ENCODE data around the gene JPH4.
A peak's percentile ranks its signal among the peaks of the same experiment; 100 is the strongest.
"Not testable (repeated sequence)": the region's sequence is repeated elsewhere in the genome, so short reads cannot be mapped to it uniquely, and the experiment has no call there.

The JPH4 gene

DNA sequence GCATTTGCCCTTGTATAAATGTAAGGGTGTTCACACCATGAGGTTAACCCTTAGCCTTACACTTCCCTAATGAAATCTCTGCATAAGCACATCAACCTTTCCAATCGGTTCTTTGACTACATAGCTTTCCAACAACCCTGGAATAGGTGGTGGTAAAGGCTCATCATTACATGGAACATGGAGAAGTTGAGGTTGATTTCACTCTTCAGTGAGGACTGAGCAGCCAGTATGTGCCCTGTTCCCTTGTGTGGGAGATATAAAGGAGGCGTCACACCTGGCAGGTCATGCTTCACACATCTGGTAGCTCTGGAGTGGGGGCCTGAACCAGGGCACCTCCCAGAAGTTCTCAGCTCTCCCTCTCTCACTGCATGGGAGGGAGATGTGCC lies 21.7 kb upstream of the JPH4 start:
- Histone ChIP-seq H3K36me3 (no peaks in the 10 kb centered on the region), H3K27ac (no peak overlapping the region), H4K20me1 (no peaks in the 10 kb centered on the region), H3K4me2 (no peak overlapping the region), H3K4me1 (peaks cover 11% of the 10 kb centered on the region), H3K9ac (no peak overlapping the region), H3K9me3 (peaks cover 14% of the 10 kb centered on the region), H3K27me3 (no peaks in the 10 kb centered on the region), H3K4me3 (no peak overlapping the region)
- no peak for TF ChIP-seq Cebpa-rat (IDR thresholded peaks at IDR 0.05)

DNA sequence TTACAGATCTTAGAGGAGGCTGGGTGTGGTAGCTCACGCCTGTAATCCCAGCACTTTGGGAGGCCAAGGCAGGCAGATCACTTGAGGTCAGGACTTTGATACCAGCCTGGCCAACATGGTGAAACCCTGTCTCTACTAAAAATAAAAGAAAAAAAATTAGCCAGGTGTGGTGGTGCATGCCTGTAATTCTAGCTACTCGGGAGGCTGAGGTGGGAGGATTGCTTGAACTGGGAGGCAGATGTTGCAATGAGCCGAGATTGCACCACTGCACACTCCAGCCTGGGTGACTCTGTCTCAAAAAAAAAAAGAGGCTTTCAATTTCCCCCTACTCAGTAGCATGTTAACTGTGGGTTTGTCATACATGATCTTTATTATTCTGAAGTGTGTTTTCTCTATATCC lies 15.6 kb upstream of the JPH4 start:
- not testable (repeated sequence) for H3K27ac ChIP-seq, H3K4me1 ChIP-seq, H3K4me2 ChIP-seq, H3K9me3 ChIP-seq, H3K4me3 ChIP-seq, H3K9ac ChIP-seq, H3K36me3 ChIP-seq, H4K20me1 ChIP-seq, H3K27me3 ChIP-seq

DNA sequence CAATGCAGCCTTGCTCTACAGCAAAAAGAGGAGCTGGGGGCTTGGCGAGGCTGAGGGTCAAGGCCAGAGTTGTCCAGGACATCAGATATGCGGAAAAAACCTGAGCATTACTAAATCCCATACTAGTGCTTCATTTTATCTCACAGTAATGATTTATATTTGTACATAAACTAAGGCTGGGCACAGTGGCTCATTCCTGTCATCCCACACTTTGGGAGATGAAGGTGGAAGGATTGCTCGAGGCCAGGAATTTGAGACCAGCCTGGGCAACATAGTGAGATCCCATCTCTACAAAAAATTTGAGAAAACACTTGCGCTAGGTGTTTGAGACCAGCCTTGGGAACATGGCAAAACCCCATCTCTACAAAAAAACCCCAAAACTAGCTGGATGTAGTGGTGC lies 11.6 kb upstream of the JPH4 start:
- no peak for TF ChIP-seq Cebpa-rat (IDR thresholded peaks at IDR 0.05)
- Histone ChIP-seq H3K9ac (no peak overlapping the region), H3K4me1 (peaks cover 10% of the 10 kb centered on the region), H3K9me3 (no peaks in the 10 kb centered on the region), H3K4me3 (no peak overlapping the region), H4K20me1 (no peaks in the 10 kb centered on the region), H3K27ac (no peak overlapping the region), H3K27me3 (no peaks in the 10 kb centered on the region), H3K4me2 (no peak overlapping the region), H3K36me3 (no peaks in the 10 kb centered on the region)

DNA sequence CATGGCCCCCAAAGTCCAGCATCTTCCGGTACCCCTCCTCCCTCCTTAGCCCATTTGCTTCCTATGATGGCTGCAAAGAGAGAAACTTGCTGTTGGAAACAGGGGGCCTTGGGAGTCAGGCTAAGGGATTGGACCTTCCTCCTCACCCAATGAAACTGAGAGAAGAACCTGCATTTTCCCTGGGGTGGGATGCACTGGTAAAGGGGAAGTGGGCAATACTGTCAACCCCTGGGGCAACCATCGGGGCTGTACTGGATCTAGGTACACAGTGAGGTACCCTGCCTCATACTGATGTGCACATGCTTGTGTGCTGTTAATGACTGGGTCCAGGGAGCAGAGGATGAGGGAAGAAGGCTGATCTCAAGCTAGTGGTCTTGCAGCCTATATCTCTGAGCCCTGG lies 11.0 kb upstream of the JPH4 start:
- no peak for TF ChIP-seq Cebpa-rat (IDR thresholded peaks at IDR 0.05)
- H3K27ac ChIP-seq: no peak overlapping the region; the same call in 1 of the 2 replicates
- no peak overlapping the region for H3K9ac ChIP-seq
- H3K27me3 ChIP-seq: no peaks in the 10 kb centered on the region
- H3K4me1 ChIP-seq: peaks cover 10% of the 10 kb centered on the region
- no peak overlapping the region for H3K4me3 ChIP-seq
- H3K4me2 ChIP-seq: peak overlapping the region; percentile 41
- no peaks in the 10 kb centered on the region for H3K9me3 ChIP-seq
- no peaks in the 10 kb centered on the region for H4K20me1 ChIP-seq
- no peaks in the 10 kb centered on the region for H3K36me3 ChIP-seq

- H3K4me3 ChIP-seq: no peak overlapping the region
- H3K4me1 ChIP-seq: peaks cover 10% of the 10 kb centered on the region
- H4K20me1 ChIP-seq: no peaks in the 10 kb centered on the region
- no peaks in the 10 kb centered on the region for H3K36me3 ChIP-seq
- H3K27ac ChIP-seq: no peak overlapping the region; the same call in 1 of the 2 replicates
- H3K4me2 ChIP-seq: peak overlapping the region; percentile 41
- H3K9me3 ChIP-seq: no peaks in the 10 kb centered on the region
- no peak for TF ChIP-seq Cebpa-rat (IDR thresholded peaks at IDR 0.05)
- H3K9ac ChIP-seq: no peak overlapping the region
- no peaks in the 10 kb centered on the region for H3K27me3 ChIP-seq
Measured at GRCh38 chr14:23588884-23589598, 10.5 kb upstream of the JPH4 start.

- H3K9me3 ChIP-seq, H4K20me1 ChIP-seq, H3K9ac ChIP-seq, H3K4me3 ChIP-seq, H3K27ac ChIP-seq, H3K4me2 ChIP-seq, H3K36me3 ChIP-seq, H3K4me1 ChIP-seq, H3K27me3 ChIP-seq: not testable (repeated sequence)
Measured at GRCh38 chr14:23584527-23585203, 6.1 kb upstream of the JPH4 start.

- not testable (repeated sequence) for H3K9ac ChIP-seq, H3K4me1 ChIP-seq, H3K36me3 ChIP-seq, H3K4me2 ChIP-seq, H4K20me1 ChIP-seq, H3K27me3 ChIP-seq, H3K4me3 ChIP-seq, H3K9me3 ChIP-seq, H3K27ac ChIP-seq
Measured at GRCh38 chr14:23583761-23584526, 5.4 kb upstream of the JPH4 start.

GRCh38 chr14:23582906-23583760 lies 4.5 kb upstream of the JPH4 start:
- no peaks in the 10 kb centered on the region for H4K20me1 ChIP-seq

GRCh38 chr14:23580948-23581281 lies 2.3 kb upstream of the JPH4 start:
- peaks cover 4% of the 10 kb centered on the region; the same call in 1 of the 2 replicates for H3K9me3 ChIP-seq
- H3K27ac ChIP-seq: no peak overlapping the region
- H4K20me1 ChIP-seq: no peaks in the 10 kb centered on the region
- 0 out of 2 replicates have a peak, but pooled peaks cover 4% of the 10 kb centered on the region for H3K4me1 ChIP-seq
- peaks cover 33% of the 10 kb centered on the region for H3K27me3 ChIP-seq
- H3K4me3 ChIP-seq: no peak overlapping the region
- no peak overlapping the region for H3K4me2 ChIP-seq
- no peak for TF ChIP-seq Cebpa-rat (IDR thresholded peaks at IDR 0.05)
- no peak overlapping the region for H3K9ac ChIP-seq
- no peaks in the 10 kb centered on the region for H3K36me3 ChIP-seq

More at GRCh38 chr14:23582906-23583760, 4.5 kb upstream of the JPH4 start:
- Histone ChIP-seq H3K9me3 (no peaks in the 10 kb centered on the region), H3K4me2 (no peak overlapping the region), H3K36me3 (no peaks in the 10 kb centered on the region), H3K4me3 (no peak overlapping the region), H3K9ac (no peak overlapping the region), H3K27me3 (peaks cover 11% of the 10 kb centered on the region; the same call in 1 of the 2 replicates), H3K4me1 (0 out of 2 replicates have a peak, but pooled peaks cover 4% of the 10 kb centered on the region), H3K27ac (no peak overlapping the region)
- no peak for TF ChIP-seq Cebpa-rat (IDR thresholded peaks at IDR 0.05)
